RWPE2 (cell line): ENCODE data around the gene RAB36.

ENCODE experiments used
- ATAC-seq: fragments of 200-7000 bp; cut with Tn5 transposase; 3 replicates; pipeline ENCODE4 v1.9.1; 2021; ENCODE audit warnings: low read depth
- DNase-seq: peaks from one replicate; pipeline ENCODE4 v3.0.0-alpha.2; 2020; ENCODE audit warnings: low spot score
- H3K27ac ChIP-seq: fragments of 450-650 bp; 2 replicates; pipeline ENCODE4 v1.5.1; 2017; ENCODE audit warnings: mild to moderate bottlenecking; ENCODE audit not compliant: poor library complexity, severe bottlenecking
- H3K27me3 ChIP-seq: fragments of 250-450 bp; sonication (Bioruptor Pico); 2 replicates; pipeline ENCODE4 v1.5.1; 2021; ENCODE audit warnings: mild to moderate bottlenecking, moderate library complexity; ENCODE audit not compliant: insufficient read depth, poor library complexity, severe bottlenecking
- H3K36me3 ChIP-seq: fragments of 250-450 bp; sonication (Bioruptor Pico); 2 replicates; pipeline ENCODE4 v1.5.1; 2020; ENCODE audit warnings: low read depth, mild to moderate bottlenecking, moderate library complexity
- H3K4me1 ChIP-seq: fragments of 250-450 bp; sonication (Bioruptor Pico); 2 replicates; pipeline ENCODE4 v1.5.1; 2021; ENCODE audit warnings: mild to moderate bottlenecking, moderate library complexity; ENCODE audit not compliant: insufficient read depth, poor library complexity, severe bottlenecking
- H3K4me3 ChIP-seq: fragments of 250-450 bp; sonication (Bioruptor Pico); 2 replicates; pipeline ENCODE4 v1.5.1; 2021; ENCODE audit warnings: mild to moderate bottlenecking, moderate library complexity; ENCODE audit not compliant: severe bottlenecking
- H3K9me3 ChIP-seq: fragments of 250-450 bp; sonication (Bioruptor Pico); 2 replicates; pipeline ENCODE4 v1.5.1; 2021; ENCODE audit warnings: mild to moderate bottlenecking, moderate library complexity; ENCODE audit not compliant: severe bottlenecking
- TF ChIP-seq, protein P1 (sequence below): fragments of 450-650 bp; IDR thresholded peaks from one replicate; pipeline ENCODE4 v1.5.1; 2017; ENCODE audit warnings: mild to moderate bottlenecking, moderate library complexity; ENCODE audit not compliant: poor library complexity, severe bottlenecking

The RAB36 gene

DNA sequence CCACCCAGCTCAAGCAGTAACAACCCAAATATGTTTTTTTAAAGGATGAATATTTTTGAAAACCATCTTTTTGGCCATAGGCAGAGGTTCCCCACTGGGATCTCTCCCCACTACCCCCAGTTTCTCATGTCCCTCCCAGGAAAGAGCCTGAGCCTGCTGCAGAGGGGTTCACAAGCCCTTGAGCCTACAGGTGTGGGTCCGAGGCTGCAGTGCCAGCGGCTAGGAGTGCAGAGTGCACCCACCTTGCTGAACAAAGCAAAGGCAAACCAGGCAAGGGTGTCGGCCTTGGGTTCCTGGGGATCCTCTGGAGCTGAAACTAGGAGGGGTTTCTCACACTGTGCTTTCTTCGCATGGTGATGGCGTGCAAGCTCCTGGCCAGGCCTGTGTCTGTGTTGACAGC is 40.0 kb upstream of the RAB36 start:
- Histone ChIP-seq H3K36me3 (no peaks in the 10 kb centered on the region), H3K4me1 (no peaks in the 10 kb centered on the region), H3K4me3 (no peak overlapping the region), H3K27me3 (no peaks in the 10 kb centered on the region), H3K9me3 (peaks cover 8% of the 10 kb centered on the region), H3K27ac (no peak overlapping the region)
- DNase-seq, result no peak
- TF ChIP-seq, protein P1, sequence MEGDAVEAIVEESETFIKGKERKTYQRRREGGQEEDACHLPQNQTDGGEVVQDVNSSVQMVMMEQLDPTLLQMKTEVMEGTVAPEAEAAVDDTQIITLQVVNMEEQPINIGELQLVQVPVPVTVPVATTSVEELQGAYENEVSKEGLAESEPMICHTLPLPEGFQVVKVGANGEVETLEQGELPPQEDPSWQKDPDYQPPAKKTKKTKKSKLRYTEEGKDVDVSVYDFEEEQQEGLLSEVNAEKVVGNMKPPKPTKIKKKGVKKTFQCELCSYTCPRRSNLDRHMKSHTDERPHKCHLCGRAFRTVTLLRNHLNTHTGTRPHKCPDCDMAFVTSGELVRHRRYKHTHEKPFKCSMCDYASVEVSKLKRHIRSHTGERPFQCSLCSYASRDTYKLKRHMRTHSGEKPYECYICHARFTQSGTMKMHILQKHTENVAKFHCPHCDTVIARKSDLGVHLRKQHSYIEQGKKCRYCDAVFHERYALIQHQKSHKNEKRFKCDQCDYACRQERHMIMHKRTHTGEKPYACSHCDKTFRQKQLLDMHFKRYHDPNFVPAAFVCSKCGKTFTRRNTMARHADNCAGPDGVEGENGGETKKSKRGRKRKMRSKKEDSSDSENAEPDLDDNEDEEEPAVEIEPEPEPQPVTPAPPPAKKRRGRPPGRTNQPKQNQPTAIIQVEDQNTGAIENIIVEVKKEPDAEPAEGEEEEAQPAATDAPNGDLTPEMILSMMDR, result no peak
- no peak for ATAC-seq

DNA sequence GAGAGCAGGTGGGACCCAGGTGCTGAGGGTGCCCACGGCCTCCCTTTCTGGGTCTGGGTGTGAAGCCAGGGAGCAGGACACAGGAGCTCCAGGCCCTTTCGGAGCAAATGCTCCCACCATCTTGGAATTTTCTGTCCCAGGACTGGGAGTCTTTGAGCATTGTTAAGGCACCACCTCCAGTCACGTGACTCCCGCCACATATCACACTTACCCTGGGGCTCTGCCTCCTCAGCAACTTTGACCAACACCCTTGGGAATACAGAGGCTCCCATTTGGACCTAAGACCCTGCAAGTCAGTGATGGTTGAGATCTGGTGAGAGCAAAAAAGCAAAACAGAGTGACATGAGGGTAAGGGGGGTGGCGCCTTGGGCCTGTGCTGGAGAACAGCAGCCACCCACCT is 39.4 kb upstream of the RAB36 start:
- no peak overlapping the region for H3K27ac ChIP-seq
- TF ChIP-seq, protein P1, result no peak
- no peaks in the 10 kb centered on the region for H3K4me1 ChIP-seq
- peaks cover 8% of the 10 kb centered on the region for H3K9me3 ChIP-seq
- DNase-seq (no peak), ATAC-seq (no peak)
- H3K4me3 ChIP-seq, result no peak overlapping the region
- no peaks in the 10 kb centered on the region for H3K27me3 ChIP-seq
- no peaks in the 10 kb centered on the region for H3K36me3 ChIP-seq

DNA sequence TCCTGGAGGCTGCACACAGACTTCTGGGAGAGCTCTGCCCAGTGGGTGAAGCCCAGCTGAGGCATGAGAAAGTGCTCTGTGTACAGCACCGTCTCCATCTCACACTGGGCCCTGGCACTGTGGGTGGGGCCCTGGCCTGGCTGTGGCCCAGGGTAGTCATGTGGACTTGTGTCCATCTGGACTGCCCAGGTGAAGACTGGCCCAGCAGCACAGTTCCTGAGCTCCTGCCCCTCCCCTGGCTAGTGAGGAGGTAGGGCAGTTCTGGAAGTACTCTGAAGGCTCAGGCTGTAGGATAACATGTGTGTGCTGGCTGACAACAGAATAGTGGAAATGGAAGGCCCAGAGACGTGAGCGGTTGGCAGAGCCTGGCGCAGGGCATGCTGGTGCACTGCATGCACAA is 38.9 kb upstream of the RAB36 start:
- Histone ChIP-seq H3K4me1 (no peaks in the 10 kb centered on the region), H3K4me3 (no peak overlapping the region), H3K9me3 (peaks cover 8% of the 10 kb centered on the region), H3K36me3 (no peaks in the 10 kb centered on the region), H3K27ac (no peak overlapping the region), H3K27me3 (no peaks in the 10 kb centered on the region)
- TF ChIP-seq, protein P1, result no peak
- no peak for DNase-seq
- ATAC-seq, result no peak

DNA sequence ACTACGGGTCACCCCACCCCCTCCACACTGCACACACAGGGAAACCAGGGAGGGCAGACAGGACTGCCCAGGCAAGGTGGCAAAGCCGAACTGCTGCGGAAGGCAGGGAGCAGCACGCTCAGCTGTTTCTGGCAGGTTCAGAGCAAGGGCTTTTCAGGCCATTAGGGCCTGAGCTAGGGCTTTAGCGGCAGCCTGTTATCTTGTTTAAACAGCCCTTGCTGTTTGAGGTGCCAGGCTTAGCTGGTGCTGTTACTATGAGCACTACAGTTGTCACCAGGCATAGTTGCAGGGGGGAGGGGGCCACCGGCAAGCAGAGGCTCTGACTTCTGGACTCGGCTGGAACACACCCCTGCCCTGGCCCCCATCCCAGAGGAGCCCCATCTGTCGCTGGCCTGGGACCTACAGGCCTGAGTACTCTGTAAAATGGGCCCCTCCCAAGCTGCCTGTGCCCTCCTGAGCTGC is 38.3 kb upstream of the RAB36 start:
- H3K4me1 ChIP-seq, result no peaks in the 10 kb centered on the region
- DNase-seq, result no peak
- ATAC-seq, result no peak
- TF ChIP-seq, protein P1, result no peak
- H3K4me3 ChIP-seq, result no peak overlapping the region
- H3K27ac ChIP-seq, result no peak overlapping the region
- H3K9me3 ChIP-seq, result peaks cover 8% of the 10 kb centered on the region
- H3K27me3 ChIP-seq, result no peaks in the 10 kb centered on the region
- H3K36me3 ChIP-seq, result no peaks in the 10 kb centered on the region

DNA sequence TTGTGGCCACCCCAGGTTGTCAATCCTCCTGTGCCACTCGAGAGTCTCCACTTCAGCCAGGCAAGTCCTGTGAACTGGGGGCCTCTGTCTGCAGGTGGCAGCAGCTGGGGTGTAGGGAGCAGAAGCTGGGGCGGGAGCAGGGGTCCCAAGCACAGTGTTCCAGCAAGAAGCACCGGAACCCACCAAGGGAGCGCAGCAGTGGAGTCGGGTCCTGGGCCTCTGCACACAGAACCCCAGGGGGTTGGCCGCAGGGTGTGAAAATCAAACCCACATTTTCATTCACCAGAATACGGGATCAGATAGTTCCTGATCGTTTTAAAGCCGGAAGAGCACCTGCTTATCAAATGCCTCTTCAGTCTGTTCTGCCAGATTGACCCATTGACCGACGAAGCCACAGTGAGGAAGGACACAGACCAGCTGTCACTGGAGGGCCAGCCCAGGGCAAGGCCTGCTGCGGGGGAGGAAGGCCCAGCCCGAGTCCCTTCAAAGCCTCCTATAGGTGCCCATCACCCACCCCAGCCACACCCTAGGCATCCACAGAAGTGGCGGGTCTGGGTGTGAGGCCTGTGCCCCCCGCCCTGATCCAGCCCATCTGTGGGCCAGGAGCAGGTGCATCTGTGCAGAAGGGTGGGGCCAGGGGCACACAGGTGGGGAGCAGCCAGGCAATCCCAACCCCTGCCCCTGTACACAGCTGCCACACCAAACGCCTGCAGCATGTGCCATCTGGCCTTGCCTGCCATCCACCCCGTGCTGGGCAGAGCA is 37.6 kb upstream of the RAB36 start:
- Histone ChIP-seq H3K4me1 (no peaks in the 10 kb centered on the region), H3K4me3 (no peak overlapping the region), H3K36me3 (no peaks in the 10 kb centered on the region), H3K27ac (no peak overlapping the region), H3K9me3 (peaks cover 8% of the 10 kb centered on the region), H3K27me3 (no peaks in the 10 kb centered on the region)
- DNase-seq (no peak), ATAC-seq (no peak)
- TF ChIP-seq, protein P1, result no peak
